Right forelimb (tissue), 1 donor: ENCODE results near the gene RSAD2.
A peak's percentile ranks its signal among the peaks of the same experiment; 100 is the strongest.
"Not testable (repeated sequence)": the region's sequence is repeated elsewhere in the genome, so short reads cannot be mapped to it uniquely, and the experiment has no call there.

Source experiments
- DNase-seq: peaks from one replicate; pipeline ENCODE4 v3.0.0-alpha.2; 2018

The RSAD2 gene

GRCh38 chr2:6864923-6865345 is 12.6 kb upstream of the RSAD2 start:
- no peak for DNase-seq

- DNase-seq = peak; percentile 81
These were observed 12.0 kb upstream of the RSAD2 start, which contains the start of gene CMPK2 for GRCh38 chr2:6865346-6866274. CMPK2 (minus strand) TSS chr2:6865907; CDS start chr2:6865696, 211 bp downstream.

GRCh38 chr2:6866275-6866671 is 11.3 kb upstream of the RSAD2 start:
- DNase-seq = no peak

GRCh38 chr2:6866982-6867381 is 10.6 kb upstream of the RSAD2 start:
- no peak for DNase-seq

- no peak for DNase-seq
These were observed 5.2 kb upstream of the RSAD2 start for GRCh38 chr2:6872394-6872793.

GRCh38 chr2:6874032-6874431 is 3.5 kb upstream of the RSAD2 start:
- no peak for DNase-seq

GRCh38 chr2:6876309-6876708 is 1.3 kb upstream of the RSAD2 start:
- DNase-seq = no peak

- no peak for DNase-seq
These were observed 972 bp downstream of the RSAD2 start for GRCh38 chr2:6878549-6878948.

- no peak for DNase-seq
These were observed 1.4 kb downstream of the RSAD2 start for GRCh38 chr2:6879011-6879410.

- DNase-seq = no peak
These were observed 2.7 kb downstream of the RSAD2 start for GRCh38 chr2:6880200-6880733.

GRCh38 chr2:6881046-6881445 is 3.5 kb downstream of the RSAD2 start:
- DNase-seq = no peak

- no peak for DNase-seq
These were observed 3.9 kb downstream of the RSAD2 start for GRCh38 chr2:6881516-6881915.

GRCh38 chr2:6883448-6884122 is 6.0 kb downstream of the RSAD2 start:
- DNase-seq = no peak

GRCh38 chr2:6885551-6885950 is 8.0 kb downstream of the RSAD2 start:
- DNase-seq = no peak

GRCh38 chr2:6885968-6886367 is 8.4 kb downstream of the RSAD2 start:
- no peak for DNase-seq

- DNase-seq = no peak
These were observed 10.2 kb downstream of the RSAD2 start for GRCh38 chr2:6887751-6888192.

GRCh38 chr2:6888724-6889123 is 11.1 kb downstream of the RSAD2 start:
- no peak for DNase-seq

- no peak for DNase-seq
These were observed 16.4 kb downstream of the RSAD2 start for GRCh38 chr2:6893876-6894482.

- DNase-seq = no peak
These were observed 19.6 kb downstream of the RSAD2 start for GRCh38 chr2:6896930-6897759.

- DNase-seq = not testable (repeated sequence)
These were observed 25.0 kb downstream of the RSAD2 start for GRCh38 chr2:6902581-6902980.

GRCh38 chr2:6905668-6906067 is 28.1 kb downstream of the RSAD2 start:
- DNase-seq = no peak

GRCh38 chr2:6906165-6906741 is 28.7 kb downstream of the RSAD2 start:
- DNase-seq = no peak
